Uterus (tissue), 2 donors: Measurements from ENCODE around the gene TTYH1.

Experiments
- CTCF ChIP-seq, 4 experiments: fragments of 200-600 bp in 2 of 4; fragments of 450-650 bp in 2 of 4; sonication (generic) in 2 of 4; IDR thresholded peaks; one replicate each; pipeline ENCODE4 v1.5.1; 2016 to 2019; ENCODE audit warnings: antibody characterized with exemption in 4 of 4, mild to moderate bottlenecking in 2 of 4, moderate library complexity in 1 of 4
- POLR2A ChIP-seq, 2 donors: fragments of 450-650 bp; IDR thresholded peaks; one replicate each; pipeline ENCODE4 v1.6.1; 2016; ENCODE audit warnings: antibody characterized with exemption in 2 of 2, mild to moderate bottlenecking in 1 of 2, moderate library complexity in 1 of 2

GRCh38 chr19:54478677-54479266 is 63.5 kb downstream of the TTYH1 start:
- TF ChIP-seq CTCF (IDR thresholded peaks at IDR 0.05): peak in 2 of 4 experiments; percentile 28 to 31
- TF ChIP-seq POLR2A (IDR thresholded peaks at IDR 0.05): no peak
